GM10266 (cell line): ENCODE results near the gene CD300A.
"Not testable (repeated sequence)": the region's sequence is repeated elsewhere in the genome, so short reads cannot be mapped to it uniquely, and the experiment has no call there.

ENCODE experiments used
- DNase-seq: peaks from one replicate; pipeline ENCODE4 v3.0.0; 2012; ENCODE audit errors: extremely low spot score
- CTCF ChIP-seq: IDR thresholded peaks from 2 replicates; pipeline ENCODE4 v1.5.1; 2012; ENCODE audit warnings: mild to moderate bottlenecking, low read depth; ENCODE audit not compliant: control insufficient read depth, insufficient read depth; ENCODE audit errors: missing control alignments

CD300A gene

GRCh38 chr17:74499992-74500391 is 33.6 kb downstream of the CD300A start:
- no peak for DNase-seq
- TF ChIP-seq CTCF = no peak

- TF ChIP-seq CTCF = no peak
- no peak for DNase-seq
Measured at GRCh38 chr17:74502861-74503260, 36.4 kb downstream of the CD300A start.

GRCh38 chr17:74503949-74504348 is 37.5 kb downstream of the CD300A start:
- not testable (repeated sequence) for DNase-seq

- no peak for TF ChIP-seq CTCF
- DNase-seq = no peak
Measured at GRCh38 chr17:74508156-74508555, 41.7 kb downstream of the CD300A start.

- no peak for DNase-seq
Measured at GRCh38 chr17:74512036-74512435, 45.6 kb downstream of the CD300A start.

GRCh38 chr17:74512624-74513091 is 46.2 kb downstream of the CD300A start:
- no peak for TF ChIP-seq CTCF
- peak; percentile 52 for DNase-seq

More at GRCh38 chr17:74512036-74512435, 45.6 kb downstream of the CD300A start:
- TF ChIP-seq CTCF = no peak

GRCh38 chr17:74513987-74514631 is 47.7 kb downstream of the CD300A start:
- no peak for TF ChIP-seq CTCF
- DNase-seq = no peak
